Common myeloid progenitor, CD34-positive (primary cell): ENCODE measurements around the gene CAMKV.
A peak's percentile ranks its signal among the peaks of the same experiment; 100 is the strongest.

Source experiments
- CTCF ChIA-PET: fragments of 350-600 bp; sonication (Branson Sonifier 250); formaldehyde crosslinking; loops from one replicate; lab custom pipeline; 2021; ENCODE audit warnings: antibody characterized with exemption; lab: Charles Lee
- POLR2A ChIA-PET: fragments of 350-600 bp; sonication (Branson Sonifier 250); formaldehyde crosslinking; loops from one replicate; lab custom pipeline; 2021; ENCODE audit warnings: antibody characterized with exemption; lab: Charles Lee
- DNase-seq, 3 donors: peaks; one replicate each; pipeline versions ENCODE4 v3.0.0 to v3.0.0-alpha.2; 2013
- H3K27ac ChIP-seq, 2 experiments: 1 replicate in 1 of 2; 2 replicates in 1 of 2; pipeline ENCODE4 v1.7.0; 2013; ENCODE audit warnings: inconsistent platforms in 2 of 2, low read length in 2 of 2, mild to moderate bottlenecking in 2 of 2, low read depth in 1 of 2, moderate library complexity in 1 of 2; ENCODE audit not compliant: severe bottlenecking in 2 of 2, insufficient read depth in 1 of 2, poor library complexity in 1 of 2
- H3K27me3 ChIP-seq, 5 experiments: replicated peaks in 2 of 5; 1 replicate in 3 of 5; 2 replicates in 2 of 5; pipeline versions ENCODE4 v1.6.1 to v1.7.0; 2013; ENCODE audit warnings: low read length in 4 of 5, mild to moderate bottlenecking in 2 of 5, moderate library complexity in 2 of 5, inconsistent platforms in 1 of 5; ENCODE audit not compliant: insufficient read depth in 5 of 5, control insufficient read depth in 4 of 5
- H3K36me3 ChIP-seq, 4 experiments: 1 replicate in 2 of 4; 2 replicates in 2 of 4; pipeline versions ENCODE4 v1.6.1 to v1.7.0; 2013; ENCODE audit warnings: low read length in 3 of 4, control low read depth in 1 of 4, mild to moderate bottlenecking in 1 of 4; ENCODE audit not compliant: control insufficient read depth in 4 of 4, insufficient read depth in 4 of 4
- H3K4me1 ChIP-seq, 4 experiments: 1 replicate in 3 of 4; 2 replicates in 1 of 4; pipeline versions ENCODE4 v1.6.1 to v1.7.1; 2013; ENCODE audit warnings: low read length in 3 of 4, mild to moderate bottlenecking in 3 of 4, control low read depth in 1 of 4, inconsistent platforms in 1 of 4, moderate library complexity in 1 of 4; ENCODE audit not compliant: control insufficient read depth in 4 of 4, insufficient read depth in 4 of 4; ENCODE audit errors: control extremely low read depth in 1 of 4
- H3K4me3 ChIP-seq, 7 experiments: 1 replicate in 4 of 7; 2 replicates in 3 of 7; pipeline versions ENCODE4 v1.5.1 to v1.7.0; 2013; ENCODE audit warnings: mild to moderate bottlenecking in 7 of 7, low read length in 6 of 7, moderate library complexity in 6 of 7, inconsistent platforms in 2 of 7, low read depth in 2 of 7, control low read depth in 1 of 7; ENCODE audit not compliant: insufficient read depth in 4 of 7, control insufficient read depth in 1 of 7; ENCODE audit errors: extremely low read depth in 1 of 7
- H3K9me3 ChIP-seq, 5 experiments: 1 replicate in 4 of 5; 2 replicates in 1 of 5; pipeline versions ENCODE4 v1.6.1 to v1.7.1; 2013; ENCODE audit warnings: low read length in 4 of 5, mild to moderate bottlenecking in 2 of 5, inconsistent platforms in 1 of 5, low read depth in 1 of 5, moderate library complexity in 1 of 5; ENCODE audit not compliant: control insufficient read depth in 4 of 5, insufficient read depth in 2 of 5; ENCODE audit errors: control extremely low read depth in 1 of 5
- WGBS: methylation state at CpG from one replicate; pipeline ENCODE4 v1.1.5; 2013; ENCODE audit not compliant: insufficient coverage; 5-methylcytosine and 5-hydroxymethylcytosine counted together

Gene CAMKV

DNA sequence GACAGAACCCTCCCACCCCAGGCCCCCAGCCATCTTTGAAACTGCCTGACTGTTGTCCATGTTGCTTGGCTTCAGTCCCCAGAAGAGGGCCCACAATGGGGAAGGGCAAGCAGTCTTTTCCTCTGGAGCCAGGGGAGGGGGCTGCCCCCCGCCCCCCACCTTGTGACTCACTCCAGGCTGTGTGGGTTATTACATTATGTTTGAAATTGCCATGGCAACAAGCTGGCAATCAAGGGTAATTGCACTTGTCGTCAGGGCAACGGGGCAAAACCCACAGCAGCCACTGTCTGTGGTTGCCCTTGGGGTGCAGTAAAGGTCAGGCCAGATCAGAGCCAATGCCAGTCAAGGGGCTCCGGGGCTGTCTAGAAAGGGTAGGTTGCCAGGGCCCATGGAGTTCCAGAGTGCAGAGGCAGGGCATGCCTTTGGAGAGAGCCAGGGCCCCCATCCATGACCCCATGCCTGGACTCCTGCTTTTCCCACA is 3.1 kb upstream of the CAMKV start:
- CTCF ChIA-PET, result interaction anchor here (0.8 to 4.6 kb wide), 7 partner anchors 10 to 41 kb away, joined by 3 to 26 read pairs (median 3); no protein-coding TSS in a partner anchor
- no peaks in the 10 kb centered on the region for H3K36me3 ChIP-seq
- 96% methylated on average over 4 of the region's 4 CpGs for WGBS
- peaks cover 2 to 40% (median 18%) of the 10 kb centered on the region in 5 experiments for H3K27me3 ChIP-seq
- H3K4me1 ChIP-seq, result peaks cover 0 to 25% (median 15%) of the 10 kb centered on the region in 4 experiments
- peak overlapping the region in 1 of 2 experiments; percentile 25 for H3K27ac ChIP-seq
- H3K9me3 ChIP-seq, result no peaks in the 10 kb centered on the region
- no peak overlapping the region for H3K4me3 ChIP-seq
- peak; percentile 55 to 85 (median 84) for DNase-seq
- POLR2A ChIA-PET, result no interaction called here

DNA sequence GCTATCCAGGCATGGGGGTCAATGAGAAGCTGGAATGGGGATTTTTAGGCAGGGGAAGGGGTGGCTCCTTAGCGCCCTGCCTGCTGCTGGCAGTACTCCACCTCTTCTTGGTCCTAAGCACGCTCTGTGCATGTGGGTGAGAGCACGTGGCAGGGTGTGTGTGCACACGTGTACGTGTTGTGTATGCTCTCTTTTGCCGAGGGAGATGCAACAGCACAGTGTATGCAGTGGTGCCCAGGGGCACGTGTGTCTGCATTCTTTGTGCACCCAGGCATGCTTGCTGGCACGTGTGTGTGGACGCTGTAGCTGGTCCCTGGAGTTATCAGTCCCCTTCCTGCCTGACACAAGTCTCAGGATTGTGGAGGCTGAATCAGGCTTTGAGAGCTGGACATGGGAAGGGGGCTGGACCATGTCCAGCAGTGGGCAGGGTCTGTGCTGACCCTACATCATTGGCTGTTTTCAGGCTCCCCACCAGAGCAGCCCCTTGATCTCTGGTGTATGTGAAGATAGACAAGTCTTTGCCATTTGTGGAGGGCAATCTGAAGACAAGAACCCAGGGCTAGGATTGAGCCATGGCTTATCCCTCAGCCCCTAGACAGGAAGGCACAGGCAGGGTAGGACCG is 1.9 kb upstream of the CAMKV start:
- DNase-seq, result no peak
- Histone ChIP-seq H3K27ac (no peak overlapping the region), H3K9me3 (no peaks in the 10 kb centered on the region), H3K36me3 (no peaks in the 10 kb centered on the region), H3K4me3 (no peak overlapping the region), H3K4me1 (peaks cover 0 to 25% (median 15%) of the 10 kb centered on the region in 4 experiments), H3K27me3 (peaks cover 2 to 43% (median 22%) of the 10 kb centered on the region in 5 experiments)
- ChIA-PET POLR2A (no interaction called here), CTCF (interaction anchor here (0.9 to 4.6 kb wide), 5 partner anchors 11 to 31 kb away, joined by 3 to 26 read pairs (median 6); no protein-coding TSS in a partner anchor)
- 94% methylated on average over 10 of the region's 10 CpGs for WGBS

DNA sequence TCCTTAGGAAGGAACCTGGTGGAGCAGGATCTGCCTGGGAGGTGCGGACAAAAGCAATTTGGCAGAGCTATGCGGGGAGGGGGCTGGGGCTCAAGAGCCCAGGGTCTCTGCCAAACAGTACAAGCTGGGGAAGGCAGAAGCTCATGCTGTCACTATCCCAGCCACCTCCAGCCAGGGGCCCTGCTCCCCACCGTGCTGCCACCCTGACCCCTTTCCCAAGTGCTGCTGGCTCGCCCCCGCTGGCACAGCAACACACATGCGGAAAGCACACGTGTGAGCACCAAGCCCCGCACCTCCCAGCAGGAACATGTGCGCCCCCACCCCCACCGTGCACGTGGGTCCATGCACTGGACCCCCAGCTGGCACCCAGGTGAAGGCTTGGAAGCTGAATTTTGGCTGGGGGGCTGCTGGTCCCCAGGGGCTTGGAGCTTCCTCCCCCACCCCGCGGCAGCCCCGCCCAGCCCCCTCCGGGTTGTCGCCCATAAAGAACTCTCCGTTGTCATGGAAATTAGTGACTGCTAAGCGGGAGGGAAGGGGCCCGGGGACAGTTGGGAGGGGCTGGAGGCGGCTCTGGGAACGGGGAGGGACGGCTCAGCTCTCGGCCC is 742 bp downstream of the CAMKV start:
- no peak overlapping the region for H3K27ac ChIP-seq
- H3K36me3 ChIP-seq, result no peaks in the 10 kb centered on the region
- no peaks in the 10 kb centered on the region for H3K9me3 ChIP-seq
- POLR2A ChIA-PET, result no interaction called here
- peak overlapping the region in 5 of 7 experiments; percentile 13 to 63 (median 52) for H3K4me3 ChIP-seq
- DNase-seq, result no peak
- peaks cover 2 to 69% (median 27%) of the 10 kb centered on the region in 5 experiments for H3K27me3 ChIP-seq
- CTCF ChIA-PET, result interaction anchor here (1.2 to 4.1 kb wide), 2 partner anchors 8 to 10 kb away, joined by 3 to 13 read pairs; no protein-coding TSS in a partner anchor
- 13% methylated on average over 10 of the region's 23 CpGs for WGBS
- H3K4me1 ChIP-seq, result peaks cover 0 to 25% (median 15%) of the 10 kb centered on the region in 4 experiments

DNA sequence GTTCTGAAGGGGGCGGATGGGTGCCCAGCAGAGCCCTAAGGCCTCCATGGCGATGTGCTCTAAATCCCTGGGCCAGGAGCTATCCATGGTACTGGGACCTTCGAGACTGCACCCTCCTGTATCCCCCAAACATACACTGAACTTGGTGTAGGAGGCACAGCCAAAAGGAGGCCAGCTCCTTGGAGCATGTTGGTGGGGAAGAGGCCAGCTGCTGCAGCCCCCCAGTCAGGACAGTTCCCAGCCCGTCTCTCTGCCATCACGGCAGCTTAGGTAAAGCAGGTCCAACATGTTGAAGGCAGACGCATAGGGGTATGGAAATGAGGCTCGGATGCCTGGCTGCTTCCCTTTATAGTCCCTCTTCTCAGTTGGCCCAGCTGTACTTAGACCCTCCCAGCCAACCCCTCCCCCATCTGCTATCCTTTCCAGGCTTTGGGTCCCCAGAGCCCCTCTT is 1.8 kb downstream of the CAMKV start:
- Histone ChIP-seq H3K9me3 (no peaks in the 10 kb centered on the region), H3K4me1 (peaks cover 0 to 18% (median 12%) of the 10 kb centered on the region in 4 experiments), H3K27ac (no peak overlapping the region), H3K36me3 (no peaks in the 10 kb centered on the region), H3K4me3 (no peak overlapping the region), H3K27me3 (peaks cover 2 to 77% (median 32%) of the 10 kb centered on the region in 5 experiments)
- peak; percentile 49 to 80 (median 77) for DNase-seq
- POLR2A ChIA-PET, result interaction anchor here (0.6 kb wide), 1 partner anchor 560 kb away, joined by 3 read pairs; no protein-coding TSS in a partner anchor
- WGBS, result 25% methylated on average over 4 of the region's 7 CpGs
- CTCF ChIA-PET, result interaction anchor here (0.7 to 4.1 kb wide), 5 partner anchors 9 to 34 kb away, joined by 3 to 13 read pairs (median 3); no protein-coding TSS in a partner anchor

DNA sequence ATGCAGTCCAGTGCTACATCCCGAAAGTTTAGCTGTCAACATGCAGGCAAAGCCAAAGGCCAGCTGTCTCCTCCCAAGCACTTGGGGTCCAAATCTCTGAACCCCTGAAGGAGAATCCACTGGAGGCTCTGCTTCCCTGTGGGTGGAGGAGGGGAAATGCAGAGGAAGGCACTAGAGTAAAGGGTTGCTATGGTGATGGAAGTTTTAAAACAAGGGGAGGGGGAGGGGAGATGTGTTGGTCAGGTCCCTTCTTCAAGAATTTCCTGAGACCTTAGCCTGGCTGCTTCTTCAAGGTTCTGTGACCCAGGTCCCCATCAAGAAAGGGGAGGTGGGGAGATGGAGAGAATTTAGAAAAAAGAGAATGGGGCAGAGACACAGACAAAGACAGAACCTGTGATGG is 2.3 kb downstream of the CAMKV start:
- no peak overlapping the region for H3K27ac ChIP-seq
- no peaks in the 10 kb centered on the region for H3K36me3 ChIP-seq
- no peak overlapping the region for H3K4me3 ChIP-seq
- H3K4me1 ChIP-seq, result peaks cover 0 to 16% (median 12%) of the 10 kb centered on the region in 4 experiments
- CTCF ChIA-PET, result interaction anchor here (0.8 to 4.1 kb wide), 6 partner anchors 10 to 35 kb away, joined by 3 to 13 read pairs (median 5); partner anchors contain the start of gene TRAIP
- 90% methylated on average over 1 of the region's 1 CpG for WGBS
- POLR2A ChIA-PET, result interaction anchor here (0.6 kb wide), 1 partner anchor 560 kb away, joined by 3 read pairs; no protein-coding TSS in a partner anchor
- no peak for DNase-seq
- peaks cover 2 to 78% (median 32%) of the 10 kb centered on the region in 5 experiments for H3K27me3 ChIP-seq
- no peaks in the 10 kb centered on the region for H3K9me3 ChIP-seq

DNA sequence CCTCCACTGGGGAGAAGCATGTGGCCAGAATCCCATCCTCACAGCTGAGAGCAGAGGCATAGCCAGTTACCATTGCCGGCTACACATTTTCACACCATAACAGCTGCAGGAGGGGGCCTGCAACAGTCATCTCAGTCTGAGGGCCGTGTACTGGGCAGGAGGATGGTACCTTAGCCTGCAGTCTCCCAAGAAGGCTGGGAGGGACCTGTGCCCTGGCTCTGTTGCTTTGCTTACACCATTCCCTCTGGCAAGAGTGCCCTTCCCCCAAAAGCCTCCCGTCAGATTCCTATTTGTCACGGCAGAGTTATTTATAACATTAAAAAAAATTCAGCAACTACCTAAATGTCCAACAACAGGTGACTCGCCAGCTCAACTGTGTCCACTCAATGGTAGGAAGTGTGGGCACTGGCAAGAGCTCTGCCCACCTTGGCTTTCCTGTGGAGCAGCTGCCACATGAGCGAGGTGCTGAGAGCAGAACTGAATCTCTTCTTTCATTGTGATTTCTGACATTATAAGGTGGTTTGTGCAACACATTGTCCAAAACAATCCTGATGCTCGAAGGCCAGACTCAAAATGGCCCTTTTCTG is 4.4 kb downstream of the CAMKV start:
- Histone ChIP-seq H3K27me3 (peaks cover 2 to 66% (median 26%) of the 10 kb centered on the region in 5 experiments), H3K27ac (no peak overlapping the region), H3K4me3 (no peak overlapping the region), H3K4me1 (peaks cover 0 to 16% (median 12%) of the 10 kb centered on the region in 4 experiments), H3K36me3 (no peaks in the 10 kb centered on the region), H3K9me3 (no peaks in the 10 kb centered on the region)
- CTCF ChIA-PET, result interaction anchor here (1.1 to 4.1 kb wide), 5 partner anchors 12 to 63 kb away, joined by 4 to 13 read pairs (median 6); no protein-coding TSS in a partner anchor
- POLR2A ChIA-PET, result interaction anchor here (0.6 kb wide), 1 partner anchor 47 kb away, joined by 7 read pairs; no protein-coding TSS in a partner anchor
- WGBS, result 77% methylated on average over 7 of the region's 7 CpGs
- DNase-seq, result no peak
